Lower leg skin (tissue), 3 donors: ENCODE data around the gene NTRK2.

Experiments used
- POLR2A ChIP-seq, 2 donors: fragments of 450-650 bp; IDR thresholded peaks; one replicate each; pipeline ENCODE4 v1.6.1; 2016 to 2017; ENCODE audit warnings: antibody characterized with exemption in 2 of 2, mild to moderate bottlenecking in 1 of 2, moderate library complexity in 1 of 2
- TF ChIP-seq, protein P1 (sequence below), 3 donors: fragments of 450-650 bp; IDR thresholded peaks; one replicate each; pipeline ENCODE4 v1.5.1; 2016; ENCODE audit warnings: antibody characterized with exemption in 3 of 3, mild to moderate bottlenecking in 3 of 3, moderate library complexity in 2 of 3

DNA sequence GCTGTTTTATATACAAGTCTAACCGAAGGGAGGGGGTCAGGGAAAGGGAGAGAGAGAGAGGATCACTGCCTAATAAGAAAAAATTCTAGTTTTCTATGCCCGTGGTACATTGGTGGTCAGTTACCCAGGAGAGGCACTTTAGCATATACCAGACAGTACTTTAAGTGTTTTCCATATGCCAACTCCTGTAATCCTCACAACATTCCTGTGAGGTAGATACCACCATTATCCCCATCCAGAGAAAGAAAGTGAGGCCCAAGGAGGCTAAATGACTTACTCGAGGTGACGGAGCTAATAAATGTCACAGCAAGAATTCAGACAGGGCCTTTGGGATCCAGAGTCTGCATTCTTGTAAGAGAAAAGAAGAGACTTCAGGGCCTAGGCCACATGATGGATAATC is 161.8 kb downstream of the NTRK2 start:
- TF ChIP-seq, protein P1, sequence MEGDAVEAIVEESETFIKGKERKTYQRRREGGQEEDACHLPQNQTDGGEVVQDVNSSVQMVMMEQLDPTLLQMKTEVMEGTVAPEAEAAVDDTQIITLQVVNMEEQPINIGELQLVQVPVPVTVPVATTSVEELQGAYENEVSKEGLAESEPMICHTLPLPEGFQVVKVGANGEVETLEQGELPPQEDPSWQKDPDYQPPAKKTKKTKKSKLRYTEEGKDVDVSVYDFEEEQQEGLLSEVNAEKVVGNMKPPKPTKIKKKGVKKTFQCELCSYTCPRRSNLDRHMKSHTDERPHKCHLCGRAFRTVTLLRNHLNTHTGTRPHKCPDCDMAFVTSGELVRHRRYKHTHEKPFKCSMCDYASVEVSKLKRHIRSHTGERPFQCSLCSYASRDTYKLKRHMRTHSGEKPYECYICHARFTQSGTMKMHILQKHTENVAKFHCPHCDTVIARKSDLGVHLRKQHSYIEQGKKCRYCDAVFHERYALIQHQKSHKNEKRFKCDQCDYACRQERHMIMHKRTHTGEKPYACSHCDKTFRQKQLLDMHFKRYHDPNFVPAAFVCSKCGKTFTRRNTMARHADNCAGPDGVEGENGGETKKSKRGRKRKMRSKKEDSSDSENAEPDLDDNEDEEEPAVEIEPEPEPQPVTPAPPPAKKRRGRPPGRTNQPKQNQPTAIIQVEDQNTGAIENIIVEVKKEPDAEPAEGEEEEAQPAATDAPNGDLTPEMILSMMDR (IDR thresholded peaks at IDR 0.05) = no peak
- no peak for TF ChIP-seq POLR2A (IDR thresholded peaks at IDR 0.05)
